BLaER1 treated with 17β-estradiol and CSF1 and Interleukin-3, amounts not matched to agents 10 nM and 100 nM (cell line): ENCODE data around the gene SEMA6D.
A peak's percentile ranks its signal among the peaks of the same experiment; 100 is the strongest.
"Not testable (repeated sequence)": the region's sequence is repeated elsewhere in the genome, so short reads cannot be mapped to it uniquely, and the experiment has no call there.

Source experiments
- H3K27ac ChIP-seq, 11 experiments: shearing (Covaris generic); formaldehyde crosslinking; 2 replicates each; pipeline ENCODE4 v1.8.1; 2022
- H3K27me3 ChIP-seq, 11 experiments: shearing (Covaris generic); formaldehyde crosslinking; 2 replicates each; pipeline ENCODE4 v1.8.1; 2022
- H3K36me3 ChIP-seq, 11 experiments: shearing (Covaris generic); formaldehyde crosslinking; 2 replicates each; pipeline ENCODE4 v1.8.1; 2022
- H3K4me1 ChIP-seq, 10 experiments: shearing (Covaris generic); formaldehyde crosslinking; 2 replicates each; pipeline ENCODE4 v1.8.1; 2022
- H3K4me2 ChIP-seq, 11 experiments: shearing (Covaris generic); formaldehyde crosslinking; 2 replicates each; pipeline ENCODE4 v1.8.1; 2022
- H3K4me3 ChIP-seq, 10 experiments: shearing (Covaris generic); formaldehyde crosslinking; 2 replicates each; pipeline ENCODE4 v1.8.1; 2022
- H3K9ac ChIP-seq, 11 experiments: shearing (Covaris generic); formaldehyde crosslinking; 2 replicates each; pipeline ENCODE4 v1.8.1; 2022
- H3K9me3 ChIP-seq, 11 experiments: shearing (Covaris generic); formaldehyde crosslinking; replicated peaks in 1 of 11; 2 replicates each; pipeline ENCODE4 v1.8.1; 2022
- H4K20me1 ChIP-seq, 11 experiments: shearing (Covaris generic); formaldehyde crosslinking; 2 replicates each; pipeline ENCODE4 v1.8.1; 2022
- Cebpa-rat ChIP-seq, 11 experiments: shearing (Covaris generic); IDR thresholded peaks; 2 replicates each; pipeline ENCODE4 v1.8.1; 2022

SEMA6D gene

DNA sequence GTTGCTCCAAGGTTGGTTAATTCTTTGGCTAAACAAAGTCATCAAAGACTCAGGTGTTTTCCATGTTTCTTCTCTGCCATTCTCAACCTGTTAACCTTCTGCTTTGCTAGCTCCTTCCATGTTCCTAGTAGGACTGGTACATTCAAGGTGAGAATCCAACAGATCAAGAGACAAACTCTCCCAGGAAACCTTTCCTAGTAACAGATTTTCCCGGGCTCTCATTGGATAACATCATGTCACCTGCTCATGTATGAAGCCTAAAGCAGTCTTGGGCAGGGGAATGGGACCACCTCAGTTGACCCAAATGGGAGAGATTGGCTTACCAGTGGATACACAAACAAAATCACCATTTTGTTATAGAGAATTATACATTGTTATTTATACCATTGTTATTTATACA is 14.9 kb downstream of the SEMA6D start:
- no peak overlapping the region for H3K4me3 ChIP-seq
- no peaks in the 10 kb centered on the region; a peak in 1 of 22 replicates for H4K20me1 ChIP-seq
- no peak for TF ChIP-seq Cebpa-rat (IDR thresholded peaks at IDR 0.05)
- no peaks in the 10 kb centered on the region for H3K36me3 ChIP-seq
- H3K27ac ChIP-seq = no peak overlapping the region
- H3K4me2 ChIP-seq = no peak overlapping the region
- H3K27me3 ChIP-seq = no peaks in the 10 kb centered on the region
- H3K9ac ChIP-seq = no peak overlapping the region
- H3K9me3 ChIP-seq = no peaks in the 10 kb centered on the region
- H3K4me1 ChIP-seq = peaks cover 0 to 11% (median 0%) of the 10 kb centered on the region in 10 experiments; a peak in 5 of 20 replicates

DNA sequence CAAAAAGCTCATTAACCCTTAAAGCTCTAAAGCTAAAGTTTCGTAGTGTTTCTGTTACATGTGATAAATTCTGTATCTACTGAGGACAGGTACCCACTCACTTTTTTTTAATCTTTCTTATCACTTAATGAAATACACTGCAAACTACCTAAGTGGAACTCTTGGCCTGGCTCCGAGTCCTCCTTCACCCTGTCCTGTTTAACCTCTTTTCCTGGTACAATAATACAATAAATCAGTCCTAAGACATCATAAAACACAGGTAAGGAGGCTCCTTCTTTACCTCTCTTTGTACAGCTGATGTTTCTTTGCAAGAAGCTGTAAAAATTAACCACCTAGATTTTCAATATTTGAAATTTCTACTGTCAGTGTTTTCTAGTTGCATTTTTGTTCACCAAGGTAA is 15.8 kb downstream of the SEMA6D start:
- no peak overlapping the region for H3K4me3 ChIP-seq
- H3K9ac ChIP-seq = no peak overlapping the region
- peaks cover 0 to 11% (median 0%) of the 10 kb centered on the region in 10 experiments; a peak in 5 of 20 replicates for H3K4me1 ChIP-seq
- H3K4me2 ChIP-seq = no peak overlapping the region
- no peaks in the 10 kb centered on the region; a peak in 1 of 22 replicates for H4K20me1 ChIP-seq
- H3K36me3 ChIP-seq = no peaks in the 10 kb centered on the region
- no peak for TF ChIP-seq Cebpa-rat (IDR thresholded peaks at IDR 0.05)
- H3K27ac ChIP-seq = no peak overlapping the region
- H3K9me3 ChIP-seq = no peaks in the 10 kb centered on the region
- no peaks in the 10 kb centered on the region for H3K27me3 ChIP-seq

DNA sequence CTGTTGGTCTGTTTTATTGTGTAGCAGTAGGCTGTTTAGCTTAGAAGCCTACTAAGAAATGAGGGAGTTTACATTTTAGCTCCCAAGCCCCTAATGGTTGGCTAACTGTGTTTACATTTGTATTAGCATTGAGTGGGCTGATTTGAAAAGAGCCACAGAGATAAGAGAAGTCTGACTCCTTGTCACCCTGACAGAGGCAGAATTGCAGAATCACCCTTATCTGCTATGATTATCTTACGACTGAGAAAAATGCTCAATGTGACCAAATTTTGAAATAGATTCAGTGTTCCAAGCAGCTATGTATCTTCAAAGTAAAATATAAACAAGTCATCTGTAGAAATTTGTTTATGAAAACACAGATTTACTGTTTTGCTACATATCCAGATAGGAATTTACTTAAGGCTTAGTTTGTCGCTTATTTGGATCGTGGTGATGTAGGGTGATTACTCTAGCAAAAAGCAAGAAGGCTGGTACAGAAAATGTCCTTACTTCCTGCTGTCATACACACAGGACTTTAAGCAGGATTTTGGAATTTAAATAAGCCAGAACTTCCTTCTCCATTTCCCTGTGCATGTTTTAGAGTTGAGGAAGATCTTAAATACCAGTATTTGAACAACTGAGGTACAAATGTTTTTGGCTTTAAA is 19.0 kb downstream of the SEMA6D start:
- H3K27ac ChIP-seq = no peak overlapping the region
- H3K27me3 ChIP-seq = no peaks in the 10 kb centered on the region
- no peak overlapping the region for H3K4me3 ChIP-seq
- no peaks in the 10 kb centered on the region for H4K20me1 ChIP-seq
- H3K4me1 ChIP-seq = peaks cover 0 to 23% (median 0%) of the 10 kb centered on the region in 10 experiments; a peak in 5 of 20 replicates
- no peak overlapping the region for H3K9ac ChIP-seq
- no peak for TF ChIP-seq Cebpa-rat (IDR thresholded peaks at IDR 0.05)
- H3K4me2 ChIP-seq = peak overlapping the region in 2 of 11 experiments; percentile 30 to 42; a peak in 3 of 22 replicates
- H3K9me3 ChIP-seq = no peaks in the 10 kb centered on the region
- no peaks in the 10 kb centered on the region for H3K36me3 ChIP-seq

DNA sequence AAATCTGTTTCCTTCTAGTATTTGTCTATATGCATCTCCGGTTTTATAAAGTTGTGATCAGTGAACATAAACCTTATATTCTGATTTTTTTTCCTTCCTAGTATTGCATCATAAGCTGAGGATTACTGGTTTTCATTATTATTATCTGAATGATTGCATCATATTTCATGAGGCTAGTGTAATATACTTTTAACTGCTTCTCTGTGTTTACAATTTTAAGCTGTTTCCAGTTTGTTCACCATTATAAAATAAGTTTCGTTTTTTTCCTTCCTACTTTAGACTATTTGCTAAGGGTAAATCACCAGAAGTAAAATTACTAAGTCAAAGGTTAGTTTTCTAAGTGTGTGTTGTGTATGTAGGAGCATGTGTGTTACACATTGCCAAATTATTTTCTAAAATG is 20.2 kb downstream of the SEMA6D start:
- H3K9ac ChIP-seq = no peak overlapping the region
- no peaks in the 10 kb centered on the region for H3K9me3 ChIP-seq
- H3K27me3 ChIP-seq = no peaks in the 10 kb centered on the region
- no peaks in the 10 kb centered on the region for H3K36me3 ChIP-seq
- no peak overlapping the region for H3K27ac ChIP-seq
- H4K20me1 ChIP-seq = no peaks in the 10 kb centered on the region
- peak in 1 of 11 experiments; percentile 43; a peak in 1 of 22 replicates for TF ChIP-seq Cebpa-rat (IDR thresholded peaks at IDR 0.05)
- peaks cover 0 to 27% (median 0%) of the 10 kb centered on the region in 10 experiments; a peak in 5 of 20 replicates for H3K4me1 ChIP-seq
- H3K4me3 ChIP-seq = no peak overlapping the region
- no peak overlapping the region for H3K4me2 ChIP-seq

DNA sequence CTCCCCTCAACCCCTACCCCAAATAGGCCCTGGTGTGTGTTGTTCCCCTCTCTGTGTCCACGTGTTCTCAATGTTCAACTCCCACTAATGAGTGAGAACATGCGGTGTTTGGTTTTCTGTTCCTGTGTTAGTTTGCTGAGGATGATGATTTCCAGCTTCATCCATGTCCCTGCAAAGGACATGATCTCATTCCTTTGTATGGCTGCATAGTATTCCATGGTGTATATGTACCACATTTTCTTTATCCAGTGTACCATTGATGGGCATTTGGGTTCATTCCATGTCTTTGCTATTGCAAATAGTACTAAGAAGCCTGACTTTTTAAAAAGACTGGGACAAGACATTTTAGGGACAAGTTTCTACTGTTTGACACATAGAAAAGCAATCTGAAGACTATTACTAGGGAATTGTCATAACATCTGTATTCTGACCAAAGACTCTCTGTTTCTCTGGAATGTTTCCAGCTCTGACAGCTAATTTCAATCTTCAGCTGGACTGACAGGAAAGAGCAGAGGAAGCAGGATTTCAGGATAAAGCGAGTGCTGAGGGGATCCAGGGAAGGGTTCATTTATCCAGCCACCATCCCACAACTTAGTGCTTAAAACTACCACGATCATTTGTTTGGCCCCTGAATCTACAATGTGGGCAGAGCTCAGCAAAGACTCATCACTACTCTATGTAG is 21.0 kb downstream of the SEMA6D start:
- not testable (repeated sequence) for H3K9ac ChIP-seq, H3K9me3 ChIP-seq, H4K20me1 ChIP-seq, H3K4me2 ChIP-seq, H3K4me3 ChIP-seq, H3K27me3 ChIP-seq, H3K36me3 ChIP-seq, H3K27ac ChIP-seq
- H3K4me1 ChIP-seq = peaks cover 0 to 27% (median 0%) of the 10 kb centered on the region in 10 experiments; a peak in 5 of 20 replicates

DNA sequence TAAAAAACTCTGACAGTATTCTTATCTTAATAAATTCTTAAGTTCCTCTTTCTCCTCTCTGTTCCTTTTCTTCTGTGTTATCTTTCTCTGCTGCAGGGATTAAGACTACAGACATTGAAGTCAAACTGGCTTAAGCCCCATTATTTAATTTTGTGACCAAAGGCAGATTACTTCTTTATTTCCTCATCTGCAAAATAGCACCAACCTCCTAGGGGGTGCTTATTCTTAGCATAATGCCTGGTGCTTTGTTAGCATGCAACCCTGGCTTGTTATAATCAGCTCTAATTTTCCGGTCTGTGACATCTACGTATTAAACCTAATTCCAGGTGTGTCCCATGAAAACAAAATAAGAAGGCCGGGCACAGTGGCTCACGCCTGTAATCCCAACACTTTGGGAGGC is 23.8 kb downstream of the SEMA6D start:
- no peaks in the 10 kb centered on the region for H3K27me3 ChIP-seq
- H3K36me3 ChIP-seq = no peaks in the 10 kb centered on the region
- H3K9me3 ChIP-seq = no peaks in the 10 kb centered on the region
- H3K9ac ChIP-seq = no peak overlapping the region
- TF ChIP-seq Cebpa-rat (IDR thresholded peaks at IDR 0.05) = no peak
- H4K20me1 ChIP-seq = no peaks in the 10 kb centered on the region
- peaks cover 0 to 25% (median 0%) of the 10 kb centered on the region in 10 experiments; a peak in 5 of 20 replicates for H3K4me1 ChIP-seq
- no peak overlapping the region for H3K4me3 ChIP-seq
- H3K27ac ChIP-seq = no peak overlapping the region
- peak overlapping the region in 2 of 11 experiments; percentile 14 to 17; a peak in 1 of 22 replicates for H3K4me2 ChIP-seq

DNA sequence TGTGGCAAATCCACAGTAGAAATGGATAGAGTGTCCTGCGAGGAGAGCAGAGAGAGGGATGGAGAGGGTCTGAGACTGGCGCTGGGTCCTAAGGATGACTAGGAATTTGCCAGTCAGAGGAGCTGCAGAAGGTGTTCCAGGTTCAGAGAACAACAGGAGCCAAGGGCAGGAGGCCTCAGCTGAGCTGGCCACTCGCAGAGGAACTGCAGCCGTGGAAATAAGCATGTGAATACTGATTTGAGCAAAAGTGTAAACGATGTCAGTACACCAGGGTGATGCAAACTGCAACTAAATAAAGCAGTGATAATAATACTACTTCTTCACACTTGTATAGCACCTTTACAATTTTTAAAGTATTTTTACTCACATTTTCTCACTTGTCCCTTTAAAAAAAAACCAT is 24.6 kb downstream of the SEMA6D start:
- H3K27ac ChIP-seq = no peak overlapping the region

DNA sequence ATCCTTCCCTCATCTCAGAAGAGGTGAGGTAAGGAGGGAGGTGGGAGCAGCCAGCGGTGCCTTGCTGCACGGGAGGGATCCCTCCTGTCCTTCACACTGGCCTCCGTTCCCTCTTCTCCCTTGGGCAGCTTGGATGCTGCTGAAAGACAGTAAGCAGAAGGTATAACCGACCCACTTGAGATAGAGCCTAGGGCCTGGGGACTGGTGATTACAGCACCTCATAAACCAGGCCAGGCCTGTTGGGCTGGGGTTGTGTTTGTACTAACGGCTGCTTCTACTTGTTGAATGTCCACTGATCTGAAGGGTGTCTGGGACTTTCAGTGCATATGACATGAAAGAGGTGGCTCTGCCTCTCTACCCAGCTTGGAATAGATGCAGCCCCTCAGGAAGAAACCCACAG is 25.0 kb downstream of the SEMA6D start:
- H3K4me2 ChIP-seq = no peak overlapping the region

More for the DNA sequence above, 24.6 kb downstream of the SEMA6D start:
- no peak overlapping the region for H3K4me2 ChIP-seq
- TF ChIP-seq Cebpa-rat (IDR thresholded peaks at IDR 0.05) = no peak
- peaks cover 0 to 17% (median 0%) of the 10 kb centered on the region in 10 experiments; a peak in 3 of 20 replicates for H3K4me1 ChIP-seq
- H4K20me1 ChIP-seq = no peaks in the 10 kb centered on the region
- no peak overlapping the region for H3K4me3 ChIP-seq
- H3K9me3 ChIP-seq = no peaks in the 10 kb centered on the region
- H3K27me3 ChIP-seq = no peaks in the 10 kb centered on the region
- H3K9ac ChIP-seq = no peak overlapping the region
- no peaks in the 10 kb centered on the region for H3K36me3 ChIP-seq

DNA sequence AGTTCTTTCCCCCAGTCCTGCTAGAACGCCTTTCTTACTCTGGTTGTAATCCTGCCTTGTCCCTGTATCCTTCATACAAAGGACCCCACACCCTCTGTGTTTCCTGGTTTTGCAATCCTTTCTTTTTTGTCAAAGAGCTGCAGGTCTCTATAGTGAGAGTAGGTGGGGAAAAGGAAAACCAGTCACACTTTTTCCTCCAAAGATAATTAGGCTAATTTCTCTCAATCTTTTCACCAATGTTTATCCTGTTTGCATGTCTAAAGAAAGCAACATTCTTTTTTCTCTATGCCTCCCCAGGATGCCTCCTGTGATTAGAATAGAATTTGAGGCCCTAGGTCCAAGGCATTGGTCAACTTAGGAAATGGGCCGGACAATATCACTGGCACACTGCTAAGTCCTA is 25.4 kb downstream of the SEMA6D start:
- H3K36me3 ChIP-seq = no peaks in the 10 kb centered on the region
- H3K9me3 ChIP-seq = no peaks in the 10 kb centered on the region
- H3K4me3 ChIP-seq = no peak overlapping the region
- peaks cover 0 to 16% (median 0%) of the 10 kb centered on the region in 10 experiments; a peak in 3 of 20 replicates for H3K4me1 ChIP-seq
- no peaks in the 10 kb centered on the region for H3K27me3 ChIP-seq
- no peaks in the 10 kb centered on the region for H4K20me1 ChIP-seq
- no peak for TF ChIP-seq Cebpa-rat (IDR thresholded peaks at IDR 0.05)
- no peak overlapping the region for H3K27ac ChIP-seq
- no peak overlapping the region for H3K4me2 ChIP-seq
- H3K9ac ChIP-seq = no peak overlapping the region

More for the DNA sequence above, 25.0 kb downstream of the SEMA6D start:
- no peak overlapping the region for H3K4me3 ChIP-seq
- H3K4me1 ChIP-seq = peaks cover 0 to 16% (median 0%) of the 10 kb centered on the region in 10 experiments; a peak in 3 of 20 replicates
- H3K27me3 ChIP-seq = no peaks in the 10 kb centered on the region
- H3K27ac ChIP-seq = no peak overlapping the region
- H4K20me1 ChIP-seq = no peaks in the 10 kb centered on the region
- H3K9ac ChIP-seq = no peak overlapping the region
- no peak for TF ChIP-seq Cebpa-rat (IDR thresholded peaks at IDR 0.05)
- no peaks in the 10 kb centered on the region for H3K36me3 ChIP-seq
- no peaks in the 10 kb centered on the region for H3K9me3 ChIP-seq
